Karpas-422 (cell line): ENCODE measurements around the gene FAM219B. TPM values are rescaled to one million over a fixed set of nuclear protein-coding genes. Genes with fewer than 3 reads are reported as not detected.
"Not testable (repeated sequence)": the region's sequence is repeated elsewhere in the genome, so short reads cannot be mapped to it uniquely, and the experiment has no call there.

Experiments used
- DNase-seq: peaks from one replicate; pipeline ENCODE4 v3.0.0-alpha.2; 2015
- H2AFZ ChIP-seq: fragments of 200-600 bp; sonication (generic); 2 replicates; pipeline ENCODE4 v1.6.1; 2014; ENCODE audit warnings: antibody characterized with exemption, low read length, mixed read lengths
- H3K27ac ChIP-seq: fragments of 200-600 bp; sonication (generic); 2 replicates; pipeline ENCODE4 v1.5.1; 2014; ENCODE audit warnings: mild to moderate bottlenecking, low read length, moderate library complexity
- H3K27me3 ChIP-seq: fragments of 200-600 bp; sonication (generic); 2 replicates; pipeline ENCODE4 v1.6.1; 2014; ENCODE audit warnings: low read length, mixed read lengths
- H3K36me3 ChIP-seq: fragments of 200-600 bp; sonication (generic); 2 replicates; pipeline ENCODE4 v1.6.1; 2014; ENCODE audit warnings: low read length, mixed read lengths; ENCODE audit not compliant: insufficient read depth
- H3K4me1 ChIP-seq: fragments of 200-600 bp; sonication (generic); 2 replicates; pipeline ENCODE4 v1.6.1; 2014; ENCODE audit warnings: mild to moderate bottlenecking, low read length, mixed read lengths
- H3K4me2 ChIP-seq: fragments of 200-600 bp; sonication (generic); 2 replicates; pipeline ENCODE4 v1.6.1; 2014; ENCODE audit warnings: low read length, low read depth, mild to moderate bottlenecking; ENCODE audit not compliant: poor library complexity, severe bottlenecking
- H3K4me3 ChIP-seq: fragments of 200-600 bp; sonication (generic); 2 replicates; pipeline ENCODE4 v1.5.1; 2014; ENCODE audit warnings: mild to moderate bottlenecking, antibody characterized with exemption, low read length, mixed read lengths
- H3K79me2 ChIP-seq: fragments of 200-600 bp; sonication (generic); 2 replicates; pipeline ENCODE4 v1.6.1; 2014; ENCODE audit warnings: mild to moderate bottlenecking, low read length, mixed read lengths
- H3K9ac ChIP-seq: fragments of 200-600 bp; sonication (generic); 2 replicates; pipeline ENCODE4 v1.6.0; 2014; ENCODE audit warnings: low read length
- H3K9me2 ChIP-seq: fragments of 200-600 bp; sonication (generic), shearing (Covaris generic); replicated peaks from 2 replicates; pipeline ENCODE4 v1.6.0; 2014; ENCODE audit warnings: mild to moderate bottlenecking, low read length, moderate library complexity; ENCODE audit not compliant: insufficient read depth
- H3K9me3 ChIP-seq: fragments of 300-700, 200-600 bp; sonication (generic); 2 replicates; pipeline ENCODE4 v1.6.1; 2014; ENCODE audit warnings: low read length, mixed read lengths
- H4K20me1 ChIP-seq: fragments of 200-600 bp; sonication (generic); 2 replicates; pipeline ENCODE4 v1.6.1; 2014; ENCODE audit warnings: mild to moderate bottlenecking, antibody characterized with exemption, low read length, low read depth; ENCODE audit not compliant: insufficient read depth
- total RNA-seq: library from RNA; depleted of rRNA; stranded (reverse); fragments of >200 nt; shearing (Covaris generic); gene quantifications from 2 replicates; pipeline ENCODE4 v1.2.3, GENCODE V29; 2014; ENCODE audit warnings: low replicate concordance

Gene FAM219B
- total RNA-seq, 1 experiment from 2014 or later = 69.5 TPM

- Histone ChIP-seq H3K4me2 (peak overlapping the region; percentile 85), H3K9ac (peak overlapping the region; percentile 99), H3K36me3 (peaks cover 22% of the 10 kb centered on the region; the same call in 1 of the 2 replicates), H3K79me2 (peaks cover 56% of the 10 kb centered on the region), H3K9me3 (no peaks in the 10 kb centered on the region), H2AFZ (peak overlapping the region; percentile 20; the same call in 1 of the 2 replicates), H3K9me2 (no peaks in the 10 kb centered on the region), H3K27ac (peak overlapping the region; percentile 81), H4K20me1 (peaks cover 11% of the 10 kb centered on the region; the same call in 1 of the 2 replicates), H3K4me1 (peaks cover 33% of the 10 kb centered on the region), H3K27me3 (no peaks in the 10 kb centered on the region), H3K4me3 (peak overlapping the region; percentile 76)
- DNase-seq = peak; percentile 77
Measured at GRCh38 chr15:74937272-74937589, 30.6 kb upstream of the FAM219B start.

- not testable (repeated sequence) for H3K9me3 ChIP-seq, H3K9me2 ChIP-seq, H3K27me3 ChIP-seq, H3K4me2 ChIP-seq, DNase-seq, H3K27ac ChIP-seq, H2AFZ ChIP-seq, H3K9ac ChIP-seq, H3K4me3 ChIP-seq
- Histone ChIP-seq H4K20me1 (peaks cover 21% of the 10 kb centered on the region; the same call in 1 of the 2 replicates), H3K4me1 (peaks cover 33% of the 10 kb centered on the region), H3K79me2 (peaks cover 73% of the 10 kb centered on the region), H3K36me3 (peaks cover 35% of the 10 kb centered on the region; the same call in 1 of the 2 replicates)
Measured at GRCh38 chr15:74935193-74935592, 28.5 kb upstream of the FAM219B start.

GRCh38 chr15:74933573-74933972 is 26.9 kb upstream of the FAM219B start:
- H3K4me1 ChIP-seq = peaks cover 33% of the 10 kb centered on the region
- no peak overlapping the region for H3K9ac ChIP-seq
- peaks cover 85% of the 10 kb centered on the region for H3K79me2 ChIP-seq
- H4K20me1 ChIP-seq = peaks cover 27% of the 10 kb centered on the region
- no peak for DNase-seq
- H2AFZ ChIP-seq = no peak overlapping the region
- H3K36me3 ChIP-seq = peaks cover 45% of the 10 kb centered on the region
- no peak overlapping the region for H3K4me3 ChIP-seq
- no peaks in the 10 kb centered on the region for H3K9me3 ChIP-seq
- no peak overlapping the region for H3K27ac ChIP-seq
- no peak overlapping the region for H3K4me2 ChIP-seq
- no peaks in the 10 kb centered on the region for H3K9me2 ChIP-seq
- H3K27me3 ChIP-seq = no peaks in the 10 kb centered on the region

GRCh38 chr15:74928771-74929198 is 22.1 kb upstream of the FAM219B start:
- Histone ChIP-seq H3K79me2 (peaks cover 66% of the 10 kb centered on the region), H3K4me2 (no peak overlapping the region), H3K9ac (no peak overlapping the region), H3K4me3 (no peak overlapping the region), H3K9me3 (no peaks in the 10 kb centered on the region), H3K4me1 (peaks cover 5% of the 10 kb centered on the region), H4K20me1 (peaks cover 21% of the 10 kb centered on the region), H3K36me3 (peaks cover 55% of the 10 kb centered on the region), H3K9me2 (no peaks in the 10 kb centered on the region), H3K27ac (no peak overlapping the region), H2AFZ (no peak overlapping the region), H3K27me3 (no peaks in the 10 kb centered on the region)
- no peak for DNase-seq

- Histone ChIP-seq H3K27ac (no peak overlapping the region), H3K79me2 (peaks cover 34% of the 10 kb centered on the region), H3K9me2 (no peaks in the 10 kb centered on the region), H2AFZ (no peak overlapping the region), H3K27me3 (no peaks in the 10 kb centered on the region), H3K36me3 (peaks cover 61% of the 10 kb centered on the region), H3K9me3 (no peaks in the 10 kb centered on the region), H4K20me1 (peaks cover 7% of the 10 kb centered on the region), H3K4me3 (no peak overlapping the region), H3K4me1 (no peaks in the 10 kb centered on the region), H3K4me2 (no peak overlapping the region), H3K9ac (no peak overlapping the region)
- DNase-seq = no peak
Measured at GRCh38 chr15:74924525-74924924, 17.9 kb upstream of the FAM219B start.

- H3K27me3 ChIP-seq = no peaks in the 10 kb centered on the region
- no peak overlapping the region for H3K9ac ChIP-seq
- H3K36me3 ChIP-seq = peaks cover 52% of the 10 kb centered on the region
- H3K9me2 ChIP-seq = no peaks in the 10 kb centered on the region
- H3K4me2 ChIP-seq = no peak overlapping the region
- no peaks in the 10 kb centered on the region for H3K9me3 ChIP-seq
- H2AFZ ChIP-seq = no peak overlapping the region
- no peak overlapping the region for H3K4me3 ChIP-seq
- peaks cover 6% of the 10 kb centered on the region; the same call in 1 of the 2 replicates for H3K79me2 ChIP-seq
- no peak overlapping the region for H3K27ac ChIP-seq
- H3K4me1 ChIP-seq = no peaks in the 10 kb centered on the region
- no peaks in the 10 kb centered on the region for H4K20me1 ChIP-seq
- no peak for DNase-seq
Measured at GRCh38 chr15:74920456-74920855, 13.8 kb upstream of the FAM219B start.

GRCh38 chr15:74917676-74918075 is 11.0 kb upstream of the FAM219B start:
- H3K4me3 ChIP-seq = no peak overlapping the region
- no peak overlapping the region for H3K4me2 ChIP-seq
- no peaks in the 10 kb centered on the region for H3K9me2 ChIP-seq
- no peak overlapping the region for H3K9ac ChIP-seq
- H3K27ac ChIP-seq = no peak overlapping the region
- H3K4me1 ChIP-seq = no peaks in the 10 kb centered on the region
- peaks cover 3% of the 10 kb centered on the region; the same call in 1 of the 2 replicates for H3K79me2 ChIP-seq
- no peaks in the 10 kb centered on the region for H3K27me3 ChIP-seq
- H3K36me3 ChIP-seq = peaks cover 46% of the 10 kb centered on the region
- no peak for DNase-seq
- no peaks in the 10 kb centered on the region for H4K20me1 ChIP-seq
- H2AFZ ChIP-seq = no peak overlapping the region
- H3K9me3 ChIP-seq = no peaks in the 10 kb centered on the region

- H3K9me2 ChIP-seq, H3K4me1 ChIP-seq, H3K4me3 ChIP-seq, H3K9me3 ChIP-seq, H3K79me2 ChIP-seq, DNase-seq, H4K20me1 ChIP-seq, H3K27me3 ChIP-seq, H2AFZ ChIP-seq, H3K27ac ChIP-seq, H3K4me2 ChIP-seq, H3K9ac ChIP-seq: not testable (repeated sequence)
- H3K36me3 ChIP-seq = peaks cover 20% of the 10 kb centered on the region
Measured at GRCh38 chr15:74913799-74914198, 7.1 kb upstream of the FAM219B start.

- Histone ChIP-seq H3K4me2 (no peak overlapping the region), H3K27ac (no peak overlapping the region), H2AFZ (no peak overlapping the region), H3K36me3 (peaks cover 14% of the 10 kb centered on the region), H4K20me1 (no peaks in the 10 kb centered on the region), H3K27me3 (no peaks in the 10 kb centered on the region), H3K79me2 (no peaks in the 10 kb centered on the region), H3K9me3 (no peaks in the 10 kb centered on the region), H3K4me1 (no peaks in the 10 kb centered on the region), H3K9ac (no peak overlapping the region), H3K9me2 (no peaks in the 10 kb centered on the region), H3K4me3 (no peak overlapping the region)
- no peak for DNase-seq
Measured at GRCh38 chr15:74913041-74913440, 6.4 kb upstream of the FAM219B start.
